Prostate gland (tissue), 2 donors: ENCODE measurements around the gene TTLL5.

Source experiments
- POLR2A ChIP-seq: fragments of 450-650 bp; IDR thresholded peaks from one replicate; pipeline ENCODE4 v1.6.1; 2016; ENCODE audit warnings: antibody characterized with exemption, mild to moderate bottlenecking
- POLR2AphosphoS5 ChIP-seq: sonication (generic); formaldehyde crosslinking; IDR thresholded peaks from one replicate; pipeline ENCODE4 v1.6.1; 2017; ENCODE audit warnings: antibody characterized with exemption
- TF ChIP-seq, protein P1 (sequence below), 4 experiments: fragments of 200-600 bp in 2 of 4; fragments of 450-650 bp in 2 of 4; sonication (generic) in 2 of 4; IDR thresholded peaks; 1 replicate in 3 of 4; 2 replicates in 1 of 4; pipeline ENCODE4 v1.5.1; 2016 to 2019; ENCODE audit warnings: antibody characterized with exemption in 4 of 4, mild to moderate bottlenecking in 2 of 4, moderate library complexity in 2 of 4

DNA sequence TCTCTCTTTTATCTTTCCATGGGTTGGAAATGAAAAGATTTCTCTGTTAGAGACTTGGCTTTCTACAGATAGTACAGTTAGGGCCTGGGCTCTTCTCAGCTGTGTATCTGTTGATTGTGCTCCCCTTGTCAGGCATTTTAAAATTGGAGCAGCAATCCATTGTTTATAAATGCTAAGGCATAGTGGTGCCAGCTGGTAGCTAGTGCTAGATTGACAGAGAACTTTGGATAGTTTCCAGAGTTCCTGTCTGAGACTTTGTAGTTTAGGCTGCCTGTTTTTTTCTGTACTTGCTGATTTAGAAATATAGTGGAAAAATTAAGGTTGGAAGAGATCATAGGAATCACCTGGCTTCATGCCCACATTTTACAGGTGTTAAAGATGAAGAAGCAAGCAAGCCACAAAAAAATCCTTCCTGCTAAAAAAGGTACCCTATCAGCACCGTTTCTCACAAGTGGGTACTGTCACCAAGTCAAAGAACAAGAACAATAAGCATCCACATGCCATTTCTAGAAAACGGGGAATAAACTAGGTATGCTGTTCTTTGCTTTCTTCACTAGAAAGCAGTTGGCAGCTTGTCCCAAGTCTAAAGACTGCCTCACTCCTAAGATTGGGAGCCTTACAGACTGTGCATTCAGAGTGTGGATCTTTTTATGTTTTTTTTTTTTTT lies 6.2 kb downstream of the TTLL5 start:
- TF ChIP-seq, protein P1, sequence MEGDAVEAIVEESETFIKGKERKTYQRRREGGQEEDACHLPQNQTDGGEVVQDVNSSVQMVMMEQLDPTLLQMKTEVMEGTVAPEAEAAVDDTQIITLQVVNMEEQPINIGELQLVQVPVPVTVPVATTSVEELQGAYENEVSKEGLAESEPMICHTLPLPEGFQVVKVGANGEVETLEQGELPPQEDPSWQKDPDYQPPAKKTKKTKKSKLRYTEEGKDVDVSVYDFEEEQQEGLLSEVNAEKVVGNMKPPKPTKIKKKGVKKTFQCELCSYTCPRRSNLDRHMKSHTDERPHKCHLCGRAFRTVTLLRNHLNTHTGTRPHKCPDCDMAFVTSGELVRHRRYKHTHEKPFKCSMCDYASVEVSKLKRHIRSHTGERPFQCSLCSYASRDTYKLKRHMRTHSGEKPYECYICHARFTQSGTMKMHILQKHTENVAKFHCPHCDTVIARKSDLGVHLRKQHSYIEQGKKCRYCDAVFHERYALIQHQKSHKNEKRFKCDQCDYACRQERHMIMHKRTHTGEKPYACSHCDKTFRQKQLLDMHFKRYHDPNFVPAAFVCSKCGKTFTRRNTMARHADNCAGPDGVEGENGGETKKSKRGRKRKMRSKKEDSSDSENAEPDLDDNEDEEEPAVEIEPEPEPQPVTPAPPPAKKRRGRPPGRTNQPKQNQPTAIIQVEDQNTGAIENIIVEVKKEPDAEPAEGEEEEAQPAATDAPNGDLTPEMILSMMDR (IDR thresholded peaks at IDR 0.05) = no peak
- no peak for TF ChIP-seq POLR2AphosphoS5
- TF ChIP-seq POLR2A = no peak
